ENCODE results near the gene SLC9A1.

Gene SLC9A1

GRCh38 chr1:27150641-27151040, 4.3 kb downstream of the SLC9A1 start:
- DNase-seq (ENCODE audit: low spot score), result no peak

- no peak for DNase-seq (ENCODE audit: low spot score)
Observed at GRCh38 chr1:27150183-27150582, 4.7 kb downstream of the SLC9A1 start.

DNA sequence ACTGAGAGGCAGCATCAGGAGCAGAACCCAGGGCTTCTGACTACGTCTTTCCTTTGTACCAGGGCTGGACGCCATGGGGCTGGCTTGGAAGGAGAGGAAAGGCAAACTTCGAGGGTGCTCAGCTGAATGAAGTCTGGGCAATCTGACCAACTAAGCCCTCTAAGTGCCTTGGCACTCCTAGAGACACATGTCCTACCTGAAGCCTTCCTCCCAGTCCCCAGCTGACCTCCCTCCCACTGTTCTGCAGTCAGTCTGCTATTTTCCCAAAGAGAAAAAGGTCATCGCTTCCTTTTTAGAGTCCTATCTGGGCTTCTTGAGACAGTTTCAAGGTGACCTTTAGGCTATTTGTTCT, 5.2 kb downstream of the SLC9A1 start:
- no peak for DNase-seq (ENCODE audit: low spot score)

DNA sequence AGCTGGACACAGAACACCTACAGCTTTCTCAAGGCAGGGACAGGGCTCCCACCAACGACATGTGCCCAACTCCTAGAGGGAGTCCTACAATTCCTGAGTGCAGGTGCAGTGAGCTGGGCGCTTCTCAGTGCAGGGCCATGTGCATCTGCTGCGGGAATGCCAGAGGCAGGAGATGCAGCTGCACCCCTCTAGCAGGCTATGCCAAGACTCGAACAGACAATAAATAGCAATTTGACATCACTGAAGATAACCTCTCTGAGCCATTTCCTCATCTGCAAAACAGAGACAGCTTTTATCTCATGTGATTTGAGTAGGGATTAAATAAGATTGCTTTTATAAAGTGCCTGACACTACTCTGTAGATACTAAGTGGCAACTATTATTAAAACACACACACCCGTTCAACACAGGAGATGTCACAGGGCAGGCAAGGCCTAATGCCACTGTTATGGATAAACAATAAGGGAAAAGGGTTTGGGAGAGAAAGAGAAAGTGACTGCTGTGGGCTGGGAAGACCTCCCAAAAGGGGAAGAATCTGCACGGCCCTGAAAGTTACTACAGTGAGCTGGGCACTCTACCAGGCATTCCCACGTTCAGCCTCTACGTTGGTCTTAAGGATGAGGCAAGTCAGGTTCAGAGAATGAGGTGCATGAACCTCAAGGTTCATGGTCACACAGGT, 5.7 kb downstream of the SLC9A1 start:
- DNase-seq (ENCODE audit: low spot score), result no peak

DNA sequence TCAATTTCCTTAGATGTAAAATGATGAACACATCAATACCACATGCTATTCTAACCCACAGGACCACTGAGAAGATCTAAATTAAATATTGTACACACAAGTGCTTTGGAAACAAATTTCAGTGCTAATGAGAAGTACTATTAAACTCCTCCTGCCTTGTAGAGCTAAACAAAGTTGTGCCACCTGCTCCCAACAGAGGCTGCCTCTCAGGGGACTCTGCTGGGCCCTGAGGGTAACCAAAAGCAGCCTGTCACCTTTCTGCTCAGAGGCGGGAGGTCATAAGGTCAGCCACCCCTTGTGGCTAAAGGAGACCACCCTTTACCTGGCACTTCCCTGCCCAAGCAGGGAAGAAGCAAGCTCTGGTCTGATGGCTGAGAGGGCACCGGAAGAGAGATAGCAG, 6.3 kb downstream of the SLC9A1 start:
- no peak for DNase-seq (ENCODE audit: low spot score)

DNA sequence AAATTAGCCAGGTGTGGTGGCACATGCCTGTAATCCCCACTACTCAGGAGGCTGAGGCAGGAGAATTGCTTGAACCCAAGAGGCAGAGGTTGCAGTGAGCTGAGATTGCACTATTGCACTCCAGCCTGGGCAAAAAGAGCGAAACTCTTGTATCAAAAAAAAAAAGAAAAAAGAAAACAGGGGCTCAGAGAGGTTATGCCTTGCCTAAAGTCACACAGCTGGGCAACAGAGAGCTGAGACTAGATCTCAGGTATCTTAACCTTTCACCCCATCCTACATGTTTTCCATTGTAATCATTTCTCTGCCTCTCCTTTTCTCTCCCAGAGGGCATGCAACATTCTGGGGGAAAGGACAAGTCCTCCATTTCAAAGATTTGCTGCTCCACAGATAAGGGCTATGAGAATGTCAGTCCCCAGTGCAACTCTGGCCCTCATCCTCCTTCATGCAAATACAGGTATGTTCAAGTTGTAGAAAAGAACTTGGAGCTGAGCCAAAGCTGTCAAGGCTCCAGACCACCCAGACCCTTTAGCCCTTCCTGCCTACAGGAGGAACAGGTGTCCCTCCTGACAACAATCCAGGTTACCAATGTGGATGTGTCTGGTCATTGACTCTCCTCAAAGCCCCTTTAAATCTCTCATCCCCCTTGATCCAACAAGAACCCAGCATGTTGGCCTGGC, 6.9 kb downstream of the SLC9A1 start:
- no peak for DNase-seq (ENCODE audit: low spot score)

- DNase-seq (ENCODE audit: low spot score), result no peak
Observed at GRCh38 chr1:27145934-27146354, 9.0 kb downstream of the SLC9A1 start.

DNA sequence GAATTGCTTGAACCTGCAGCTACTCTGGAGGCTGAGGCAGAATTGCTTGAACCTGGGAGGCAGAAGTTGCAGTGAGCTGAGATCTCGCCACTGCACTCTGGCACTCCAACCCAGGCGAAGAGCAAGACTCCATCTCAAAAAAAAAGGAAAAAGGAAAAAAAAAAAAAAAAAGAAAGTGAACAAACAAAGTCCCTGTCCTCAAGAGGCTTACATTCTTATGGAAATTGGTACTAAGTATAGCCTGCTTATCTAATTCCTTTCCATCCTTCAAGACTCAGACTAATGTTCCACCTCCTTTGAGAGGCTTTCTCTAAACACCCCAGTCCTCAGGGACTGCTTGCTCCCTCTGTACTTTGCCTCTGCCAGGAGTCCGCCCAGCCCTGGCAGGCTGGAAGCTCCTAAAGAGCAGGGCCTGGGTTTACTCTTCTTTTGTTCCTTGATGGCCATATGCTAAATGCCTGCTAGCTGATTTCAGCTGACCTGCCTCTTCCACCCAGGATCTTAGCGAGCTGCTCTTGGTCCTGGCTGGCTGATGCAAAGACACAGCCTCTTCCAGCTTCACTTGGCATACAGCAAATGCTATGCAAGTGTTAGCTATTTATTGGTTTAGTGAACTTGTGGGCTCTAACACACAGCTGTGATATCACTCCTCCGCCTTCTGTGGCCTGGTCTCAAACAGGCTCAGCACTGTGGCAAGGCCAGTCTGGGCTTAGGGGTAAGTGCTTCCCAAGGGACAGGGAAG, 9.8 kb downstream of the SLC9A1 start:
- no peak for DNase-seq (ENCODE audit: low spot score)

DNA sequence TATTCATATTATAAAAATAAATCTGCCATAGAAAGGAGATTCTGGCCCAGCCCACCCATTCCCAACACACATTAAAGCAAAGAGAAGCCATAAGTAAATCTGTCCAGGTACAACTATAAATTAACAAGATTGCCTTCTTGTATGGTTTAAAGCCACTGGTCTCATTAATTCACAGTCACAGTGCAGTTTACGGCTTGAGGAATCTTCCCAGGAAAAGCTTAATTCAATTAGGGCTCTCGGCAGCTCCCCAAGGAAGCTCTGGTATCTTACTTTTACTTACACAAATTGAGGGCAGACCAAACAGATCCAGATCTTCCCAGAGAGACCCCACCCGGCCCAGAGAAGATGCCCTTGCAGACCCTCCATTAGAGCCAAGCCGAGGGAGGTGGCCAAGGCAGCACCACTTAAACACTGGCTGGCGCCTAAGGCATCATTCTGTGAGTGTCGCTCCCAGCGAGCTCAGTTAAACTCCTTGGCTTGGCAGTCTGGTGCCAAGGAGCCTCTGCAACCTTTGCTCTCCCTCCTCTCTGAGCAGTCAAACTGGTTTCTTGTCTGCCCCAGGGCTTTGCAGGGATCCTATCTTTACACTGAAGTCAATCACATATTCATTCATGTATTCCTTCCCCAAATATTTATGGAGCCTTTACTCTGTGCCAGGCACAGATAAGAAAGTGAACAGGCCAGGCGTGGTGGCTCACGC, 10.7 kb downstream of the SLC9A1 start:
- no peak for DNase-seq (ENCODE audit: low spot score)

DNA sequence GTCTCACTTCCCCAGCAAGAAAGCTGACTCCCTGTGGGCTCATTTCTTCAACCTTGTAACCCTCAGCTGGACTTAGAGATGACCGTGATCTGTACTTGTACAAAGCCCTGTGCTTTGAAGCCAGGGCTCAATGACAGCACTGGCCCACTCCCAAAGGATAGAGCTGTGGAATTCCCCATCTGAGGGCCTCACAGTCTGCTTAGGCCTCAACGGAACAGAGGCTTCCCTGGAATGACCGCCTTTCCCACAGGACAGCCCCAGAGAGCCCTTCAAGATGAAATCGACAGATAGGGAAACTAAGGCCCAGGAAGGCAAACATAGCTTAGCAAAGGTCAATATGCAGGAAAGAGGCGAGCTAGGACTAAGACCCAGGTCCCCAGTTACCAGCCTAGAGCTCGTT, 11.5 kb downstream of the SLC9A1 start:
- no peak for DNase-seq (ENCODE audit: low spot score)

- no peak for DNase-seq (ENCODE audit: low spot score)
Observed at GRCh38 chr1:27142464-27142863, 12.5 kb downstream of the SLC9A1 start.

DNA sequence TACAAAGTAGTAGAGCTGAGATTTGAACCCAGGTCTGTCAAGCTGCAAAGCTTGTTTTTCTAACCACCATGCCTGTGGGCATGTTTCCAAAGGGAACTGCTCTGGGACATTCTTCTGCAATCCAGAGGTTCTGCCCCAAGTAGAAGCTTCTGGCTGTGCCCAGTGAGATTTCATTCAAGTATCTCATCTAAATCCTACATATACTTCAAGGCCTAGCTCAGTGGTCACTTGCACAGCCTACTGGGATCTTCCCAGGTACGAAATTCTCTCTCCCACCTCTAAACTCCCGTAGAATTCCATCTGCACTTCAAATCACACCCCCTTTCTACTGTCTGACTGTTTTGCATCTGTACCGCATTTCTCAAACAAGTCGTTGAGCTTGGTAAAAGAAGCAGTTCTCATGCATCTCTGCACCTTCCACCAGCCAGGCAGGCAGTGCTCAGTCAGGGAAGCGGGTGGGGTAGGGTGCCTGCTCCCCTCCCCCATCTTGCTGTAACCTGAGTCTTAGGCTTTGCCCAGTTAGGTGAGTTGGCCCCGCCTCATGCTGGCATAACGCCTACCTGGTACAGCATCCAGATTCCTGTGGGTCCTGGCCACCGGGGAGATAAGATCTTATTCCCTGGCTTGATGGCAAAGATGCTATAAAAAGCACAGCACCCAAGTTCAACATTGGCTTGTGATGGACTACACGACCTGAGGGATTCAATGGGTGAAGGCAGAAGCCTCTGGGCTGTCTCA, 13.5 kb downstream of the SLC9A1 start:
- DNase-seq (ENCODE audit: low spot score), result no peak

- DNase-seq (ENCODE audit: low spot score), result no peak
Observed at GRCh38 chr1:27139980-27140379, 14.9 kb downstream of the SLC9A1 start.

GRCh38 chr1:27138927-27139326, 16.0 kb downstream of the SLC9A1 start:
- no peak for DNase-seq (ENCODE audit: low spot score)

DNA sequence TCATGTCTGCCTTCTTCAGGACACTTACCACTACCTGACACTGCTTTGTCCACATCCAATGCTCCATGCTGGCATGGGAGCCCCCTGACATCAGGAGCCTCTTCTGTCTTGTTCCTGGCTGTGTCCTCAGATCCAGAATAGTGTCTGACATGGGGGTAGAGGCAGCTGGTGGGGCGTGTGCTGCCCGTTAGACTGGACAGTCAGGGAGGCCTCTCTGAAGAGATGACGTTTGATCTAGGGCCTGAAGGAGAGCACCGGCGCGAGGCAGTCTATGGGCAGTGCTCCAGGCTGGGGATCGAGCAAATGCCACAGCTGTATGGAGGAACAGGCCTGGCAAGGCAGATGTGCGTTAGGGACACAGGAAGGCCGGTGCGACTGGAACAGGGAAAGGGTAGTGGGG, 16.6 kb downstream of the SLC9A1 start:
- DNase-seq (ENCODE audit: low spot score), result no peak

DNA sequence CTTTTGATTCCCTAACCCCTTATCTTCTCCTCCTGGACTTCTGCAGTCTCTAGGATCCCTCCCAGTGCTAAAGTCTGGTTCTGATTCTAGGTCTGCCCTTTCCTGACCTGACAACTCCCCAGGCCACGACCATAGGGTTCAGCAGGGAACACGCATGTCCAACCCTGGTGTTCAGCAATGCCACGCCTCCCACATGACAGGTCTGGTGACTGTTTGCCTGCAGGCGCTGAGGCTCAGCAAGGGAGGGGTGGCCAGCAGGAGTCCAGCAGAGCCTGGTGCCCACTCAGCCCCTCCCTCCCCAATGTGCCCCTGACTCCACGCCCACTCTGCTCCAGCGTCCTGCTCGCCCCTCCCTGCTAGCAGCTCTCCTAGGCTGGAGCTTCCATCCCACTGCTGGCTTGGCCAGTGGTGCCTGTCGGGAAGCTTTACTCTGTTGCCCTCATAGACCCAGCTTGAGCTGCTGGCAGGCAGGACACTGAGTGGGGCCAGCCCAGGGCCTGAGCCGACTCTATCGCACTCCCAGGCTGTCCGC, 17.3 kb downstream of the SLC9A1 start:
- DNase-seq (ENCODE audit: low spot score), result no peak

DNA sequence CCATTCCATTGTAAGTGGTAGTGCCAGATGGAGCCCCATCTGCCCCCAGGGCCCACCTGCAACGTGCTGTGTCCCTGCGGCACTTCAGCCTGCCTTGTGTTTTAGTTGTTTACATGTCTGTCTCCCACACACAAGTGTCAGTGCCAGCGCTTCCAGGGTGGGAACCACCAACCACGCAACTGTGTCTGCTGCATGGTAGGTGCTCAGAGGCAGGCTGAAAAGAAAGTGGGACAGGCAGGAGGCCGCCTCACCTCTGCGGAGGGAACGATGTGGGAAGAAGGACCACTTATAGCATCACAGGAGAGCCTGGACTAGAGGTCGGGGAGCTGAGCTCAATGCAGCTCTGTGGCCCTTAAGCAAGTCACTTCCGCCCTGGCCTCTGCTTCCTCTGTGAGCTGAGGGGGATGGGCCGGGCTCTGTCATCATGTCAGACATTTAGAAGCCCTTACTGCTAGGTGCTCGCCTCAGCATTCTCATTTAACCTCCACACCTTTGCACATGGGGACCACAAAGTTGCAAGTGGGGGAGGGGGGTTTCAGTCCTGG, 17.9 kb downstream of the SLC9A1 start:
- no peak for DNase-seq (ENCODE audit: low spot score)

DNA sequence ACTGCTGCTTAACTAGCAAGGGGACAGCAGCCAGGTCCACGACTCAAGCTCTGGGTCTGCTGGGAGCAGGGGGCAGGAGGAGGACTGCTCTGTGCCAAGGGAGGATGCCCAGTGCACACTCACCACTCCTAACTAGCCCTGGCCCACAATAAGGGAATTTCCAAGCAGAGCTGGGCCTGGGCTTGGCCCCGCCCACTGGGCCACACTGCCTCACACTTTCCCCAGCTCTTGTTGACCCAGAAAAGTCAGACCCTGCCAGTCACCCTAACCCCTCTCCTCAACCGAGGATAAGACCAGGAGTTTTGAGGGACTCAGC, 18.7 kb downstream of the SLC9A1 start:
- DNase-seq (ENCODE audit: low spot score), result no peak

DNA sequence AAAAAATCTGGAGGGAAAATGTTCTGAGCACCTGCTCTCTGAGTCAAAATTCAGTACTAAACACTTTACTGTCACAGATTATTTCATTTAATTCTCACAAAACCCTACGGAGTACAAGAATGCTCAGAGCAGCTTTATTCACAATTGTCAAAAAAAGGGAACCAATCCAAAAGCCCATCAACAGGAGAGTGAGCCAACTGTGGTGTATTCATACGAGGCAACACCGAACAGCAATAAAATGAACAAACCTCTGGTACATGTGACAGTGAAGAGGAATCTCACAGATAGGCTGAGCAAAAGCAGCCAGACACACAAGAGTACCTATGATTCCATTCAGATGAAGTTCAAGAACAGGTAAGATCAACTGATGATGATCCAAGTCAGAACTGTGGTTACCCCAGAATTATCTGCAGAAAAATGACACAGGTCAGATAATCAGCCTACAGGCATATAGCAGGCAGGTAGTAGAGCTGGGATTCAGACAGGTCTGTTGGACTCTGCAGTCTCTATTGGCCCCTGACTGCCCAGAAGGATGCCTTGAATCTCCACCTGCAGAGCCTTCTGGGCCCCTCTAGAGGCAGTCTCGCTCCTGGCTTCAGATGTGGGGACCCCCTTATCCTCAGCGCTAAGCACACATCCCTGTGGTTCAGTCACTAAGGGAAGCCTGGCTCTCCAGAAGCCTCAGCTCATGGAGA, 19.2 kb downstream of the SLC9A1 start:
- no peak for DNase-seq (ENCODE audit: low spot score)

GRCh38 chr1:27133991-27134390, 20.9 kb downstream of the SLC9A1 start:
- no peak for DNase-seq (ENCODE audit: low spot score)

GRCh38 chr1:27133158-27133557, 21.8 kb downstream of the SLC9A1 start:
- no peak for DNase-seq (ENCODE audit: low spot score)
